ENCODE results near the gene PHB1. TPM values are rescaled to one million over a fixed set of nuclear protein-coding genes. Genes with fewer than 3 reads are reported as not detected.
A peak's percentile ranks its signal among the peaks of the same experiment; 100 is the strongest.
"Not testable (repeated sequence)": the region's sequence is repeated elsewhere in the genome, so short reads cannot be mapped to it uniquely, and the experiment has no call there.

Gene PHB1
- total RNA-seq, 1 experiment from 2014 or later = 413 TPM

- CTCF ChIA-PET = interaction anchor here (0.6 to 1.3 kb wide), 5 partner anchors 30 to 1088 kb away, joined by 3 to 4 read pairs (median 3); no protein-coding TSS in a partner anchor
- BruUV-seq (replicated peaks) = no TSS peak
- no peak overlapping the region for H3K4me3 Mint-ChIP-seq (ENCODE audit: low read depth, unreplicated experiment)
- H3K4me1 Mint-ChIP-seq (ENCODE audit: low read depth, unreplicated experiment) = no peaks in the 10 kb centered on the region
- H3K27ac Mint-ChIP-seq (ENCODE audit: unreplicated experiment) = no peak overlapping the region
- no peaks in the 10 kb centered on the region for H3K27me3 Mint-ChIP-seq (ENCODE audit: unreplicated experiment)
- intact Hi-C loops (cut with micrococcal nuclease; ENCODE audit: unreplicated experiment) = loop anchor here (2.0 kb wide), 1 partner anchor 54 kb away; no protein-coding TSS in a partner anchor
- H3K36me3 Mint-ChIP-seq (ENCODE audit: insufficient read depth, unreplicated experiment) = no peaks in the 10 kb centered on the region
- H3K9me3 Mint-ChIP-seq (ENCODE audit: low read depth, unreplicated experiment) = no peaks in the 10 kb centered on the region
- no peak for TF ChIP-seq CTCF (IDR thresholded peaks at IDR 0.05; ENCODE audit: unreplicated experiment)
- DNase-seq = no peak
Observed at GRCh38 chr17:49369089-49369488, 45.6 kb downstream of the PHB1 start.

GRCh38 chr17:49365667-49366066 lies 49.0 kb downstream of the PHB1 start:
- intact Hi-C loops (cut with micrococcal nuclease; ENCODE audit: unreplicated experiment) = no loop called here
- TF ChIP-seq CTCF (IDR thresholded peaks at IDR 0.05; ENCODE audit: unreplicated experiment) = no peak
- Mint-ChIP-seq H3K36me3 (ENCODE audit: insufficient read depth, unreplicated experiment) (peaks cover 16% of the 10 kb centered on the region), H3K9me3 (ENCODE audit: low read depth, unreplicated experiment) (no peaks in the 10 kb centered on the region), H3K27ac (ENCODE audit: unreplicated experiment) (no peak overlapping the region), H3K4me1 (ENCODE audit: low read depth, unreplicated experiment) (peaks cover 17% of the 10 kb centered on the region), H3K27me3 (ENCODE audit: unreplicated experiment) (no peaks in the 10 kb centered on the region), H3K4me3 (ENCODE audit: low read depth, unreplicated experiment) (no peak overlapping the region)
- BruUV-seq (replicated peaks) = no TSS peak
- CTCF ChIA-PET = interaction anchor here (0.5 to 0.8 kb wide), 3 partner anchors 17 to 29 kb away, joined by 3 to 6 read pairs (median 5); no protein-coding TSS in a partner anchor
- peak; percentile 31 for DNase-seq

GRCh38 chr17:49365126-49365525 lies 49.6 kb downstream of the PHB1 start:
- DNase-seq; H3K4me3 Mint-ChIP-seq (ENCODE audit: low read depth, unreplicated experiment); BruUV-seq (replicated peaks); intact Hi-C loops (cut with micrococcal nuclease; ENCODE audit: unreplicated experiment); H3K27ac Mint-ChIP-seq (ENCODE audit: unreplicated experiment); H3K9me3 Mint-ChIP-seq (ENCODE audit: low read depth, unreplicated experiment); H3K27me3 Mint-ChIP-seq (ENCODE audit: unreplicated experiment): not testable (repeated sequence)
- Mint-ChIP-seq H3K4me1 (ENCODE audit: low read depth, unreplicated experiment) (peaks cover 23% of the 10 kb centered on the region), H3K36me3 (ENCODE audit: insufficient read depth, unreplicated experiment) (peaks cover 21% of the 10 kb centered on the region)
- CTCF ChIA-PET = interaction anchor here (0.6 to 0.9 kb wide), 4 partner anchors 18 to 611 kb away, joined by 4 to 13 read pairs (median 6); no protein-coding TSS in a partner anchor

- H3K27ac Mint-ChIP-seq (ENCODE audit: unreplicated experiment) = no peak overlapping the region
- no peaks in the 10 kb centered on the region for H3K9me3 Mint-ChIP-seq (ENCODE audit: low read depth, unreplicated experiment)
- H3K4me1 Mint-ChIP-seq (ENCODE audit: low read depth, unreplicated experiment) = peaks cover 27% of the 10 kb centered on the region
- H3K36me3 Mint-ChIP-seq (ENCODE audit: insufficient read depth, unreplicated experiment) = peaks cover 22% of the 10 kb centered on the region
- no peak overlapping the region for H3K4me3 Mint-ChIP-seq (ENCODE audit: low read depth, unreplicated experiment)
- CTCF ChIA-PET = no interaction called here
- TF ChIP-seq CTCF (IDR thresholded peaks at IDR 0.05; ENCODE audit: unreplicated experiment) = no peak
- intact Hi-C loops (cut with micrococcal nuclease; ENCODE audit: unreplicated experiment) = no loop called here
- BruUV-seq (replicated peaks) = no TSS peak
- H3K27me3 Mint-ChIP-seq (ENCODE audit: unreplicated experiment) = no peaks in the 10 kb centered on the region
- DNase-seq = no peak
Observed at GRCh38 chr17:49364119-49364518, 50.6 kb downstream of the PHB1 start.

GRCh38 chr17:49363251-49363650 lies 51.4 kb downstream of the PHB1 start:
- TF ChIP-seq CTCF (IDR thresholded peaks at IDR 0.05; ENCODE audit: unreplicated experiment) = no peak
- Mint-ChIP-seq H3K27me3 (ENCODE audit: unreplicated experiment) (no peaks in the 10 kb centered on the region), H3K9me3 (ENCODE audit: low read depth, unreplicated experiment) (no peaks in the 10 kb centered on the region), H3K36me3 (ENCODE audit: insufficient read depth, unreplicated experiment) (peaks cover 22% of the 10 kb centered on the region), H3K4me3 (ENCODE audit: low read depth, unreplicated experiment) (peak overlapping the region; percentile 74), H3K27ac (ENCODE audit: unreplicated experiment) (no peak overlapping the region), H3K4me1 (ENCODE audit: low read depth, unreplicated experiment) (peaks cover 36% of the 10 kb centered on the region)
- no TSS peak for BruUV-seq (replicated peaks)
- intact Hi-C loops (cut with micrococcal nuclease; ENCODE audit: unreplicated experiment) = loop anchor here (2.0 kb wide), 1 partner anchor 32 kb away; no protein-coding TSS in a partner anchor
- no peak for DNase-seq
- CTCF ChIA-PET = interaction anchor here (1.0 to 1.1 kb wide), 2 partner anchors 43 to 103 kb away, joined by 3 to 7 read pairs; no protein-coding TSS in a partner anchor
